ENCODE results near the gene TMEM190. TPM values are rescaled to one million over a fixed set of nuclear protein-coding genes. Genes with fewer than 3 reads are reported as not detected.
"Not testable (repeated sequence)": the region's sequence is repeated elsewhere in the genome, so short reads cannot be mapped to it uniquely, and the experiment has no call there.

The TMEM190 gene
- polyA plus RNA-seq, 3 donors from 2014 or later = not detected

GRCh38 chr19:55419103-55419502, 42.5 kb downstream of the TMEM190 start:
- no peaks in the 10 kb centered on the region for H3K9me3 Mint-ChIP-seq
- H3K27ac Mint-ChIP-seq = no peak overlapping the region
- peaks cover 2 to 21% (median 10%) of the 10 kb centered on the region in 3 donors for H3K27me3 Mint-ChIP-seq (ENCODE audit: low read depth in 3 of 3)
- H3K4me1 Mint-ChIP-seq = peaks cover 5 to 7% of the 10 kb centered on the region in 2 donors
- no peak overlapping the region for H3K4me3 Mint-ChIP-seq
- no peak for DNase-seq
- H3K36me3 Mint-ChIP-seq = no peaks in the 10 kb centered on the region

- Mint-ChIP-seq H3K36me3 (no peaks in the 10 kb centered on the region), H3K27ac (peak overlapping the region in 1 of 6 donors; percentile 53), H3K27me3 (ENCODE audit: low read depth in 3 of 3) (peaks cover 2 to 18% (median 10%) of the 10 kb centered on the region in 3 donors), H3K4me1 (peaks cover 5 to 7% of the 10 kb centered on the region in 2 donors), H3K4me3 (no peak overlapping the region), H3K9me3 (no peaks in the 10 kb centered on the region)
- no peak for DNase-seq
Observed at GRCh38 chr19:55419624-55420236, 43.1 kb downstream of the TMEM190 start.

GRCh38 chr19:55421281-55421680, 44.7 kb downstream of the TMEM190 start:
- peak overlapping the region in 1 of 6 donors; percentile 79 for H3K27ac Mint-ChIP-seq
- not testable (repeated sequence) for H3K4me3 Mint-ChIP-seq, H3K4me1 Mint-ChIP-seq, H3K36me3 Mint-ChIP-seq, H3K9me3 Mint-ChIP-seq
- DNase-seq = peak; percentile 25 to 31 (median 26)
- H3K27me3 Mint-ChIP-seq (ENCODE audit: low read depth in 3 of 3) = peaks cover 2 to 18% (median 10%) of the 10 kb centered on the region in 3 donors

- DNase-seq = no peak
Observed at GRCh38 chr19:55423225-55424005, 46.8 kb downstream of the TMEM190 start.

GRCh38 chr19:55424518-55424917, 47.9 kb downstream of the TMEM190 start:
- H3K36me3 Mint-ChIP-seq = no peaks in the 10 kb centered on the region

More at GRCh38 chr19:55423225-55424005, 46.8 kb downstream of the TMEM190 start:
- H3K4me3 Mint-ChIP-seq = no peak overlapping the region
- no peak overlapping the region for H3K27ac Mint-ChIP-seq
- H3K27me3 Mint-ChIP-seq (ENCODE audit: low read depth in 3 of 3) = peaks cover 0 to 10% (median 9%) of the 10 kb centered on the region in 3 donors
- H3K36me3 Mint-ChIP-seq = no peaks in the 10 kb centered on the region
- peaks cover 5 to 7% of the 10 kb centered on the region in 2 donors for H3K4me1 Mint-ChIP-seq
- H3K9me3 Mint-ChIP-seq = no peaks in the 10 kb centered on the region

GRCh38 chr19:55426042-55426441, 49.4 kb downstream of the TMEM190 start:
- Mint-ChIP-seq H3K9me3 (peaks cover 0 to 2% (median 0%) of the 10 kb centered on the region in 6 donors), H3K27me3 (ENCODE audit: low read depth in 3 of 3) (peaks cover 3 to 15% (median 8%) of the 10 kb centered on the region in 3 donors), H3K4me1 (peaks cover 5 to 7% of the 10 kb centered on the region in 2 donors), H3K36me3 (no peaks in the 10 kb centered on the region), H3K27ac (no peak overlapping the region), H3K4me3 (no peak overlapping the region)
- no peak for DNase-seq

More at GRCh38 chr19:55424518-55424917, 47.9 kb downstream of the TMEM190 start:
- no peak for DNase-seq
- no peaks in the 10 kb centered on the region for H3K9me3 Mint-ChIP-seq
- no peak overlapping the region for H3K27ac Mint-ChIP-seq
- no peak overlapping the region for H3K4me3 Mint-ChIP-seq
- peaks cover 0 to 10% (median 8%) of the 10 kb centered on the region in 3 donors for H3K27me3 Mint-ChIP-seq (ENCODE audit: low read depth in 3 of 3)
- peaks cover 5 to 7% of the 10 kb centered on the region in 2 donors for H3K4me1 Mint-ChIP-seq

Other genes starting within 250 kb of the TMEM190 start
- not detected for gene TNNT1, start 227.6 kb upstream of the TMEM190 start, polyA plus RNA-seq
- 1 to 10 TPM in 1 of 3 donors, not detected in 2; 1.5 TPM for gene TNNI3, start 219.1 kb upstream of the TMEM190 start, polyA plus RNA-seq
- not detected for gene DNAAF3, start 210.2 kb upstream of the TMEM190 start, polyA plus RNA-seq
- gene SYT5, start 196.5 kb upstream of the TMEM190 start, polyA plus RNA-seq = under 1 TPM in 2 of 3 donors, not detected in 1; 0.55 to 0.96 TPM
- gene PTPRH, start 167.3 kb upstream of the TMEM190 start, polyA plus RNA-seq = not detected
- 1 to 10 TPM in 1 of 3 donors, under 1 TPM in 1, not detected in 1; 0.59 to 2.4 TPM for gene TMEM86B, start 148.1 kb upstream of the TMEM190 start, polyA plus RNA-seq
- gene PPP6R1, start 117.8 kb upstream of the TMEM190 start, polyA plus RNA-seq = 100 to 1,000 TPM in 1 of 3 donors, 10 to 100 TPM in 2; 43.1 to 123 (median 47.9) TPM
- gene HSPBP1, start 96.7 kb upstream of the TMEM190 start, polyA plus RNA-seq = 10 to 100 TPM; 42.6 to 46.7 (median 46.3) TPM
- gene BRSK1, start 92.8 kb upstream of the TMEM190 start, polyA plus RNA-seq = not detected
- gene TMEM150B, start 51.5 kb upstream of the TMEM190 start, polyA plus RNA-seq = not detected
- gene KMT5C, start 37.0 kb upstream of the TMEM190 start, polyA plus RNA-seq = 1 to 10 TPM in 2 of 3 donors, under 1 TPM in 1; 0.79 to 2.2 (median 2.1) TPM
- gene COX6B2, start 22.1 kb upstream of the TMEM190 start, polyA plus RNA-seq = under 1 TPM in 1 of 3 donors, not detected in 2; 0.16 TPM
- gene GARIN5B, start 13.6 kb upstream of the TMEM190 start, polyA plus RNA-seq = not detected
- gene IL11, start 6.4 kb upstream of the TMEM190 start, polyA plus RNA-seq = not detected
- 1 to 10 TPM in 1 of 3 donors, not detected in 2; 1.0 TPM for gene TMEM238, start 7.5 kb downstream of the TMEM190 start, polyA plus RNA-seq
- 100 to 1,000 TPM; 118 to 365 (median 350) TPM for gene RPL28, start 9.1 kb downstream of the TMEM190 start, polyA plus RNA-seq
- 10 to 100 TPM; 40.2 to 72.1 (median 47.0) TPM for gene UBE2S, start 31.0 kb downstream of the TMEM190 start, polyA plus RNA-seq
- gene SHISA7, start 66.5 kb downstream of the TMEM190 start, polyA plus RNA-seq = not detected
- gene ISOC2, start 84.8 kb downstream of the TMEM190 start, polyA plus RNA-seq = 10 to 100 TPM; 30.4 to 46.0 (median 34.2) TPM
- not detected for gene C19orf85, start 87.9 kb downstream of the TMEM190 start, polyA plus RNA-seq
- gene ZNF628, start 99.8 kb downstream of the TMEM190 start, polyA plus RNA-seq = under 1 TPM; 0.14 to 0.72 (median 0.21) TPM
- 1 to 10 TPM in 2 of 3 donors, not detected in 1; 2.7 to 4.8 TPM for gene NAT14, start 108.4 kb downstream of the TMEM190 start, polyA plus RNA-seq
- gene SSC5D, start 111.6 kb downstream of the TMEM190 start, polyA plus RNA-seq = not detected
- gene SBK2, start 160.3 kb downstream of the TMEM190 start, polyA plus RNA-seq = not detected
- gene SBK3, start 168.7 kb downstream of the TMEM190 start, polyA plus RNA-seq = not detected
- gene ZNF579, start 204.0 kb downstream of the TMEM190 start, polyA plus RNA-seq = under 1 TPM in 2 of 3 donors, not detected in 1; 0.19 to 0.64 TPM
- 1 to 10 TPM in 2 of 3 donors, under 1 TPM in 1; 0.63 to 1.7 (median 1.0) TPM for gene FIZ1, start 222.7 kb downstream of the TMEM190 start, polyA plus RNA-seq
- gene ZNF524, start 223.5 kb downstream of the TMEM190 start, polyA plus RNA-seq = 10 to 100 TPM; 23.9 to 36.4 (median 31.7) TPM
- under 1 TPM in 2 of 3 donors, not detected in 1; 0.08 to 0.18 TPM for gene ZNF865, start 228.8 kb downstream of the TMEM190 start, polyA plus RNA-seq
- under 1 TPM; 0.59 to 0.78 (median 0.62) TPM for gene ZNF784, start 247.7 kb downstream of the TMEM190 start, polyA plus RNA-seq